ENCODE data around the gene NEURL2.

Gene NEURL2

GRCh38 chr20:45909336-45909808 lies 18.4 kb upstream of the NEURL2 start:
- no peak for TF ChIP-seq CTCF (IDR thresholded peaks at IDR 0.05; ENCODE audit: borderline replicate concordance, extremely low read depth, low read length, poor library complexity, severe bottlenecking)
- no peak for TF ChIP-seq EZH2 (IDR thresholded peaks at IDR 0.05; ENCODE audit: borderline replicate concordance, low read depth, low read length, severe bottlenecking)
- no peak overlapping the region for H3K4me2 ChIP-seq (ENCODE audit: insufficient read depth, low read length)
- H2AFZ ChIP-seq (ENCODE audit: low read depth, low read length), result no peak overlapping the region
- no peaks in the 10 kb centered on the region for H3K9me3 ChIP-seq (ENCODE audit: insufficient read depth, low read length, severe bottlenecking)
- H3K4me1 ChIP-seq (ENCODE audit: insufficient read depth, low read length), result no peaks in the 10 kb centered on the region
- no peaks in the 10 kb centered on the region for H4K20me1 ChIP-seq (ENCODE audit: insufficient read depth, low read length)
- ATAC-seq (ENCODE audit: insufficient read depth, low read depth) (no peak), DNase-seq (no peak)
- H3K9ac ChIP-seq (ENCODE audit: low read depth, low read length), result no peak overlapping the region
- H3K27ac ChIP-seq (ENCODE audit: low read length), result no peak overlapping the region
- H3K27me3 ChIP-seq (ENCODE audit: insufficient read depth, low read length, poor library complexity), result peaks cover 4% of the 10 kb centered on the region
- no peaks in the 10 kb centered on the region for H3K36me3 ChIP-seq (ENCODE audit: insufficient read depth, low read length)
- no peaks in the 10 kb centered on the region for H3K79me2 ChIP-seq (ENCODE audit: insufficient read depth, low read length)
- no peak overlapping the region for H3K4me3 ChIP-seq (ENCODE audit: low read depth in 1 of 2, low read length in 2 of 2)

GRCh38 chr20:45908084-45908483 lies 17.1 kb upstream of the NEURL2 start:
- no peaks in the 10 kb centered on the region for H3K79me2 ChIP-seq (ENCODE audit: insufficient read depth, low read length)
- H3K9me3 ChIP-seq (ENCODE audit: insufficient read depth, low read length, severe bottlenecking), result no peaks in the 10 kb centered on the region
- no peak overlapping the region for H3K27ac ChIP-seq (ENCODE audit: low read length)
- H4K20me1 ChIP-seq (ENCODE audit: insufficient read depth, low read length), result no peaks in the 10 kb centered on the region
- no peak for ATAC-seq (ENCODE audit: insufficient read depth, low read depth)
- H3K36me3 ChIP-seq (ENCODE audit: insufficient read depth, low read length), result no peaks in the 10 kb centered on the region
- H3K9ac ChIP-seq (ENCODE audit: low read depth, low read length), result no peak overlapping the region
- TF ChIP-seq EZH2 (IDR thresholded peaks at IDR 0.05; ENCODE audit: borderline replicate concordance, low read depth, low read length, severe bottlenecking) (no peak), CTCF (IDR thresholded peaks at IDR 0.05; ENCODE audit: borderline replicate concordance, extremely low read depth, low read length, poor library complexity, severe bottlenecking) (no peak)
- no peak for DNase-seq
- no peak overlapping the region for H2AFZ ChIP-seq (ENCODE audit: low read depth, low read length)
- H3K27me3 ChIP-seq (ENCODE audit: insufficient read depth, low read length, poor library complexity), result peaks cover 4% of the 10 kb centered on the region
- no peak overlapping the region for H3K4me3 ChIP-seq (ENCODE audit: low read depth in 1 of 2, low read length in 2 of 2)
- H3K4me1 ChIP-seq (ENCODE audit: insufficient read depth, low read length), result no peaks in the 10 kb centered on the region
- H3K4me2 ChIP-seq (ENCODE audit: insufficient read depth, low read length), result no peak overlapping the region

- TF ChIP-seq CTCF (IDR thresholded peaks at IDR 0.05; ENCODE audit: borderline replicate concordance, extremely low read depth, low read length, poor library complexity, severe bottlenecking), result no peak
- TF ChIP-seq EZH2 (IDR thresholded peaks at IDR 0.05; ENCODE audit: borderline replicate concordance, low read depth, low read length, severe bottlenecking), result no peak
- Histone ChIP-seq H3K79me2 (ENCODE audit: insufficient read depth, low read length) (no peaks in the 10 kb centered on the region), H2AFZ (ENCODE audit: low read depth, low read length) (no peak overlapping the region), H3K9ac (ENCODE audit: low read depth, low read length) (no peak overlapping the region), H4K20me1 (ENCODE audit: insufficient read depth, low read length) (no peaks in the 10 kb centered on the region), H3K27ac (ENCODE audit: low read length) (no peak overlapping the region), H3K27me3 (ENCODE audit: insufficient read depth, low read length, poor library complexity) (peaks cover 3% of the 10 kb centered on the region), H3K4me2 (ENCODE audit: insufficient read depth, low read length) (no peak overlapping the region), H3K4me3 (ENCODE audit: low read depth in 1 of 2, low read length in 2 of 2) (no peak overlapping the region), H3K9me3 (ENCODE audit: insufficient read depth, low read length, severe bottlenecking) (no peaks in the 10 kb centered on the region), H3K4me1 (ENCODE audit: insufficient read depth, low read length) (no peaks in the 10 kb centered on the region), H3K36me3 (ENCODE audit: insufficient read depth, low read length) (no peaks in the 10 kb centered on the region)
- ATAC-seq (ENCODE audit: insufficient read depth, low read depth), result no peak
- DNase-seq, result no peak
These were observed 16.4 kb upstream of the NEURL2 start for GRCh38 chr20:45907219-45907948.

All from DND-41 (cell line).